ENCODE results near the gene CA11. TPM values are rescaled to one million over a fixed set of nuclear protein-coding genes. Genes with fewer than 3 reads are reported as not detected.
A peak's percentile ranks its signal among the peaks of the same experiment; 100 is the strongest.
"Not testable (repeated sequence)": the region's sequence is repeated elsewhere in the genome, so short reads cannot be mapped to it uniquely, and the experiment has no call there.

Gene CA11
- total RNA-seq, 4 donors from 2014 or later = 0.51 to 55.1 (median 8.1) TPM

GRCh38 chr19:48634424-48635262 is 11.3 kb downstream of the CA11 start:
- intact Hi-C loops (cut with DNase I; ENCODE audit: low total_unique reads) = no loop called here
- peak; percentile 73 to 78 for TF ChIP-seq POLR2A (IDR thresholded peaks at IDR 0.05)
- peak in 1 of 4 experiments; percentile 31 for TF ChIP-seq CTCF (IDR thresholded peaks at IDR 0.05)
- DNase-seq = peak; percentile 97 to 98
- no peaks in the 10 kb centered on the region for H3K27me3 ChIP-seq
- H3K27ac ChIP-seq = peak overlapping the region; percentile 96 to 99
- H3K4me1 ChIP-seq = peaks cover 18% of the 10 kb centered on the region in 2 donors
- H3K36me3 ChIP-seq = no peaks in the 10 kb centered on the region
- H3K4me3 ChIP-seq = peak overlapping the region; percentile 23 to 54
- no peaks in the 10 kb centered on the region for H3K9me3 ChIP-seq

- Histone ChIP-seq H3K9me3 (no peaks in the 10 kb centered on the region), H3K27ac (peak overlapping the region; percentile 96 to 99), H3K4me3 (peak overlapping the region; percentile 12 to 23), H3K27me3 (no peaks in the 10 kb centered on the region), H3K4me1 (peaks cover 18 to 20% of the 10 kb centered on the region in 2 donors), H3K36me3 (no peaks in the 10 kb centered on the region)
- DNase-seq = no peak
- TF ChIP-seq CTCF (IDR thresholded peaks at IDR 0.05) (no peak), POLR2A (IDR thresholded peaks at IDR 0.05) (no peak)
- intact Hi-C loops (cut with DNase I; ENCODE audit: low total_unique reads) = no loop called here
Measured at GRCh38 chr19:48634036-48634342, 12.0 kb downstream of the CA11 start.

GRCh38 chr19:48633148-48634035 is 12.6 kb downstream of the CA11 start:
- DNase-seq = peak in 1 of 2 donors; percentile 55
- H3K36me3 ChIP-seq = no peaks in the 10 kb centered on the region
- peak overlapping the region; percentile 96 to 99 for H3K27ac ChIP-seq
- no peaks in the 10 kb centered on the region for H3K9me3 ChIP-seq
- peak overlapping the region; percentile 12 to 23 for H3K4me3 ChIP-seq
- peaks cover 12 to 20% of the 10 kb centered on the region in 2 donors for H3K4me1 ChIP-seq
- H3K27me3 ChIP-seq = no peaks in the 10 kb centered on the region
- intact Hi-C loops (cut with DNase I; ENCODE audit: low total_unique reads) = no loop called here
- TF ChIP-seq POLR2A (IDR thresholded peaks at IDR 0.05) = no peak
- TF ChIP-seq CTCF (IDR thresholded peaks at IDR 0.05) = no peak

GRCh38 chr19:48632692-48633147 is 13.3 kb downstream of the CA11 start:
- no peaks in the 10 kb centered on the region for H3K27me3 ChIP-seq
- DNase-seq = no peak
- H3K27ac ChIP-seq = peak overlapping the region in 1 of 2 donors; percentile 99
- peaks cover 11 to 20% of the 10 kb centered on the region in 2 donors for H3K4me1 ChIP-seq
- no peaks in the 10 kb centered on the region for H3K36me3 ChIP-seq
- no peak for TF ChIP-seq POLR2A (IDR thresholded peaks at IDR 0.05)
- TF ChIP-seq CTCF (IDR thresholded peaks at IDR 0.05) = no peak
- no peak overlapping the region for H3K4me3 ChIP-seq
- intact Hi-C loops (cut with DNase I; ENCODE audit: low total_unique reads) = no loop called here
- no peaks in the 10 kb centered on the region for H3K9me3 ChIP-seq

- H3K27ac ChIP-seq = peak overlapping the region in 1 of 2 donors; percentile 99
- H3K4me3 ChIP-seq; H3K27me3 ChIP-seq; H3K9me3 ChIP-seq; H3K36me3 ChIP-seq; DNase-seq; intact Hi-C loops (cut with DNase I; ENCODE audit: low total_unique reads): not testable (repeated sequence)
- H3K4me1 ChIP-seq = peaks cover 11 to 20% of the 10 kb centered on the region in 2 donors
Measured at GRCh38 chr19:48632286-48632685, 13.7 kb downstream of the CA11 start.
